Measurements from ENCODE around the gene FXYD2. TPM values are rescaled to one million over a fixed set of nuclear protein-coding genes. Genes with fewer than 3 reads are reported as not detected.

FXYD2 gene
- total and polyA plus RNA-seq, 2 of the 8 experiments (the other 6 are each of a cell fraction or from before 2014, with no cell fraction given), result 0.89 to 1.1 TPM

DNA sequence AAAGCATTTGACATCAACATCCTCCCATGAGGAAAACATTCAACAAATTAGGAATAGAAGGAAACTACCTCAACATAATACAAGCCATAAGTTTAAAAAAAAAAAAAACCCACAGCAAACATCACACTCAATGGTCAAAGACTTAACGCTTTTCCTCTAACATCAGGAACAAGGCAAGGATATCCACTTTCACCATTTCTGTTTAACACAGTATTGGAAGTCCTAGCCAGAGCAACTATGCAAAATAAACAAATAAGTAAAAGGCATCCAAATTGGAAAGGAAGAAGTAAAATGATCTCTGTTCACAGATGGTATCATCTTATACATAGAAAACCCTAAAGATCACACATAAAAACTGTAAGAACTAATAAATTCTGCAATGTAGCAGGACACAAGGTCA, 38.8 kb upstream of the FXYD2 start (continued):
- TF ChIP-seq, protein P1, sequence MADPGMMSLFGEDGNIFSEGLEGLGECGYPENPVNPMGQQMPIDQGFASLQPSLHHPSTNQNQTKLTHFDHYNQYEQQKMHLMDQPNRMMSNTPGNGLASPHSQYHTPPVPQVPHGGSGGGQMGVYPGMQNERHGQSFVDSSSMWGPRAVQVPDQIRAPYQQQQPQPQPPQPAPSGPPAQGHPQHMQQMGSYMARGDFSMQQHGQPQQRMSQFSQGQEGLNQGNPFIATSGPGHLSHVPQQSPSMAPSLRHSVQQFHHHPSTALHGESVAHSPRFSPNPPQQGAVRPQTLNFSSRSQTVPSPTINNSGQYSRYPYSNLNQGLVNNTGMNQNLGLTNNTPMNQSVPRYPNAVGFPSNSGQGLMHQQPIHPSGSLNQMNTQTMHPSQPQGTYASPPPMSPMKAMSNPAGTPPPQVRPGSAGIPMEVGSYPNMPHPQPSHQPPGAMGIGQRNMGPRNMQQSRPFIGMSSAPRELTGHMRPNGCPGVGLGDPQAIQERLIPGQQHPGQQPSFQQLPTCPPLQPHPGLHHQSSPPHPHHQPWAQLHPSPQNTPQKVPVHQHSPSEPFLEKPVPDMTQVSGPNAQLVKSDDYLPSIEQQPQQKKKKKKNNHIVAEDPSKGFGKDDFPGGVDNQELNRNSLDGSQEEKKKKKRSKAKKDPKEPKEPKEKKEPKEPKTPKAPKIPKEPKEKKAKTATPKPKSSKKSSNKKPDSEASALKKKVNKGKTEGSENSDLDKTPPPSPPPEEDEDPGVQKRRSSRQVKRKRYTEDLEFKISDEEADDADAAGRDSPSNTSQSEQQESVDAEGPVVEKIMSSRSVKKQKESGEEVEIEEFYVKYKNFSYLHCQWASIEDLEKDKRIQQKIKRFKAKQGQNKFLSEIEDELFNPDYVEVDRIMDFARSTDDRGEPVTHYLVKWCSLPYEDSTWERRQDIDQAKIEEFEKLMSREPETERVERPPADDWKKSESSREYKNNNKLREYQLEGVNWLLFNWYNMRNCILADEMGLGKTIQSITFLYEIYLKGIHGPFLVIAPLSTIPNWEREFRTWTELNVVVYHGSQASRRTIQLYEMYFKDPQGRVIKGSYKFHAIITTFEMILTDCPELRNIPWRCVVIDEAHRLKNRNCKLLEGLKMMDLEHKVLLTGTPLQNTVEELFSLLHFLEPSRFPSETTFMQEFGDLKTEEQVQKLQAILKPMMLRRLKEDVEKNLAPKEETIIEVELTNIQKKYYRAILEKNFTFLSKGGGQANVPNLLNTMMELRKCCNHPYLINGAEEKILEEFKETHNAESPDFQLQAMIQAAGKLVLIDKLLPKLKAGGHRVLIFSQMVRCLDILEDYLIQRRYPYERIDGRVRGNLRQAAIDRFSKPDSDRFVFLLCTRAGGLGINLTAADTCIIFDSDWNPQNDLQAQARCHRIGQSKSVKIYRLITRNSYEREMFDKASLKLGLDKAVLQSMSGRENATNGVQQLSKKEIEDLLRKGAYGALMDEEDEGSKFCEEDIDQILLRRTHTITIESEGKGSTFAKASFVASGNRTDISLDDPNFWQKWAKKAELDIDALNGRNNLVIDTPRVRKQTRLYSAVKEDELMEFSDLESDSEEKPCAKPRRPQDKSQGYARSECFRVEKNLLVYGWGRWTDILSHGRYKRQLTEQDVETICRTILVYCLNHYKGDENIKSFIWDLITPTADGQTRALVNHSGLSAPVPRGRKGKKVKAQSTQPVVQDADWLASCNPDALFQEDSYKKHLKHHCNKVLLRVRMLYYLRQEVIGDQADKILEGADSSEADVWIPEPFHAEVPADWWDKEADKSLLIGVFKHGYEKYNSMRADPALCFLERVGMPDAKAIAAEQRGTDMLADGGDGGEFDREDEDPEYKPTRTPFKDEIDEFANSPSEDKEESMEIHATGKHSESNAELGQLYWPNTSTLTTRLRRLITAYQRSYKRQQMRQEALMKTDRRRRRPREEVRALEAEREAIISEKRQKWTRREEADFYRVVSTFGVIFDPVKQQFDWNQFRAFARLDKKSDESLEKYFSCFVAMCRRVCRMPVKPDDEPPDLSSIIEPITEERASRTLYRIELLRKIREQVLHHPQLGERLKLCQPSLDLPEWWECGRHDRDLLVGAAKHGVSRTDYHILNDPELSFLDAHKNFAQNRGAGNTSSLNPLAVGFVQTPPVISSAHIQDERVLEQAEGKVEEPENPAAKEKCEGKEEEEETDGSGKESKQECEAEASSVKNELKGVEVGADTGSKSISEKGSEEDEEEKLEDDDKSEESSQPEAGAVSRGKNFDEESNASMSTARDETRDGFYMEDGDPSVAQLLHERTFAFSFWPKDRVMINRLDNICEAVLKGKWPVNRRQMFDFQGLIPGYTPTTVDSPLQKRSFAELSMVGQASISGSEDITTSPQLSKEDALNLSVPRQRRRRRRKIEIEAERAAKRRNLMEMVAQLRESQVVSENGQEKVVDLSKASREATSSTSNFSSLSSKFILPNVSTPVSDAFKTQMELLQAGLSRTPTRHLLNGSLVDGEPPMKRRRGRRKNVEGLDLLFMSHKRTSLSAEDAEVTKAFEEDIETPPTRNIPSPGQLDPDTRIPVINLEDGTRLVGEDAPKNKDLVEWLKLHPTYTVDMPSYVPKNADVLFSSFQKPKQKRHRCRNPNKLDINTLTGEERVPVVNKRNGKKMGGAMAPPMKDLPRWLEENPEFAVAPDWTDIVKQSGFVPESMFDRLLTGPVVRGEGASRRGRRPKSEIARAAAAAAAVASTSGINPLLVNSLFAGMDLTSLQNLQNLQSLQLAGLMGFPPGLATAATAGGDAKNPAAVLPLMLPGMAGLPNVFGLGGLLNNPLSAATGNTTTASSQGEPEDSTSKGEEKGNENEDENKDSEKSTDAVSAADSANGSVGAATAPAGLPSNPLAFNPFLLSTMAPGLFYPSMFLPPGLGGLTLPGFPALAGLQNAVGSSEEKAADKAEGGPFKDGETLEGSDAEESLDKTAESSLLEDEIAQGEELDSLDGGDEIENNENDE (IDR thresholded peaks at IDR 0.05; ENCODE audit: insufficient replicate concordance, low read length), result no peak
- TF ChIP-seq, protein P2, sequence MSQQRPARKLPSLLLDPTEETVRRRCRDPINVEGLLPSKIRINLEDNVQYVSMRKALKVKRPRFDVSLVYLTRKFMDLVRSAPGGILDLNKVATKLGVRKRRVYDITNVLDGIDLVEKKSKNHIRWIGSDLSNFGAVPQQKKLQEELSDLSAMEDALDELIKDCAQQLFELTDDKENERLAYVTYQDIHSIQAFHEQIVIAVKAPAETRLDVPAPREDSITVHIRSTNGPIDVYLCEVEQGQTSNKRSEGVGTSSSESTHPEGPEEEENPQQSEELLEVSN (IDR thresholded peaks at IDR 0.05), result no peak
- TF ChIP-seq SP4 (IDR thresholded peaks at IDR 0.05; ENCODE audit: low read length), result no peak
- TF ChIP-seq, protein P3, sequence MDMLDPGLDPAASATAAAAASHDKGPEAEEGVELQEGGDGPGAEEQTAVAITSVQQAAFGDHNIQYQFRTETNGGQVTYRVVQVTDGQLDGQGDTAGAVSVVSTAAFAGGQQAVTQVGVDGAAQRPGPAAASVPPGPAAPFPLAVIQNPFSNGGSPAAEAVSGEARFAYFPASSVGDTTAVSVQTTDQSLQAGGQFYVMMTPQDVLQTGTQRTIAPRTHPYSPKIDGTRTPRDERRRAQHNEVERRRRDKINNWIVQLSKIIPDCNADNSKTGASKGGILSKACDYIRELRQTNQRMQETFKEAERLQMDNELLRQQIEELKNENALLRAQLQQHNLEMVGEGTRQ (IDR thresholded peaks at IDR 0.05; ENCODE audit: low read length), result no peak
- no peak for TF ChIP-seq EP300 (IDR thresholded peaks at IDR 0.05; ENCODE audit: borderline replicate concordance in 1 of 2, low read depth in 2 of 2, low read length in 2 of 2)
- no peak for TF ChIP-seq BCL11A (IDR thresholded peaks at IDR 0.05; ENCODE audit: low read depth in 2 of 2, low read length in 2 of 2)
- no peak for TF ChIP-seq TBP (IDR thresholded peaks at IDR 0.05; ENCODE audit: low read depth, low read length)
- TF ChIP-seq KDM1A (IDR thresholded peaks at IDR 0.05; ENCODE audit: borderline replicate concordance, low read length), result no peak
